Measurements from ENCODE around the gene CDH13.

GRCh38 chr16:83724585-83724984, 1097.8 kb downstream of the CDH13 start:
- TF ChIP-seq CTCF (IDR thresholded peaks at IDR 0.05; ENCODE audit: poor library complexity), result no peak
- TF ChIP-seq EZH2phosphoT487 (IDR thresholded peaks at IDR 0.05; ENCODE audit: low read depth, severe bottlenecking, unreplicated experiment), result no peak

Data from hepatocyte (in vitro differentiated cells).